Hepatocyte (in vitro differentiated cells): ENCODE measurements around the gene PRKAR1B.

ENCODE experiments used
- CTCF ChIP-seq: fragments of 200-600 bp; sonication (generic); IDR thresholded peaks from 2 replicates; pipeline ENCODE4 v1.5.1; 2016; ENCODE audit warnings: antibody characterized with exemption, mild to moderate bottlenecking; ENCODE audit not compliant: poor library complexity
- EZH2 ChIP-seq: fragments of 200-600 bp; sonication (generic); IDR thresholded peaks from 2 replicates; pipeline ENCODE4 v1.6.1; 2016; ENCODE audit warnings: antibody characterized with exemption, mild to moderate bottlenecking, borderline replicate concordance

- no peak for TF ChIP-seq CTCF
- TF ChIP-seq EZH2, result no peak
Measured at GRCh38 chr7:750111-750905, 23.2 kb upstream of the PRKAR1B start.
